ENCODE data around the gene BAD. TPM values are rescaled to one million over a fixed set of nuclear protein-coding genes. Genes with fewer than 3 reads are reported as not detected.

BAD gene
- total RNA-seq, 2 donors from 2014 or later: 51.1 to 85.9 TPM

DNA sequence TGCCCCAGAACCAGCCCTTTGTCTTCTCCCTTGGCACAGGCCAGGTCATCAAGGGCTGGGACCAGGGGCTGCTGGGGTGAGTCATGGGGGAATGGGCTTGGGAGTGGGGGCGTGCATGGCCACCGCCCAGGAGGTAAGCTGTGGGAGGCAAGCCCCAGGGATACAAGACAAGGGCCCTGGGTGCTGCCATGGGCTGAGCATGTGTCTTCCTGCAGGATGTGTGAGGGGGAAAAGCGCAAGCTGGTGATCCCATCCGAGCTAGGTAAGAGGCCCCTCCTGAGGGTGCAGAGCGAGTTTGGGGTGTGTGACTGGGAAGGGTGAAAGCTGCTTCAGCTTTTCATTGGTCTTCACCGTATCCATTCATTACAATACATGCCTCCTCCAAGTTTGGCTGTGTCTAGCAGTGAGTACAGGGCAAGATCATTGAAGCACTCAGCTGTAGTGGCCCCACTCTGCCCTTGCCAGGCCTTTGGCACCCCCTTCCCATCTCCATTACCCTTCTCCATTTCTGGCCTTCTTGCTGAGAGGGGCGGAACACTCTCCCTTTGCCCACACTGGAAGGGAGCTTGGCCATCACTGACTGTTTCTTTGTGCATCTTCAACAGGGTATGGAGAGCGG, 41.1 kb downstream of the BAD start:
- no peaks in the 10 kb centered on the region for H3K36me3 ChIP-seq (replicated peaks in 1 of 2; ENCODE audit: insufficient read depth in 1 of 2, low read depth in 2 of 2)
- peak overlapping the region; percentile 98 to 100 (median 100) for H3K27ac ChIP-seq
- no peak for ATAC-seq
- H3K9me3 ChIP-seq: no peaks in the 10 kb centered on the region
- H3K4me3 ChIP-seq: no peak overlapping the region
- peaks cover 67% of the 10 kb centered on the region for H3K4me1 ChIP-seq
- H3K27me3 ChIP-seq: no peaks in the 10 kb centered on the region
- intact Hi-C loops (cut with DNase I): no loop called here
- WGBS, 2 donors: 74 to 75% methylated on average over 8 of the region's 8 CpGs
- no peak for DNase-seq
- TF ChIP-seq, protein P1, sequence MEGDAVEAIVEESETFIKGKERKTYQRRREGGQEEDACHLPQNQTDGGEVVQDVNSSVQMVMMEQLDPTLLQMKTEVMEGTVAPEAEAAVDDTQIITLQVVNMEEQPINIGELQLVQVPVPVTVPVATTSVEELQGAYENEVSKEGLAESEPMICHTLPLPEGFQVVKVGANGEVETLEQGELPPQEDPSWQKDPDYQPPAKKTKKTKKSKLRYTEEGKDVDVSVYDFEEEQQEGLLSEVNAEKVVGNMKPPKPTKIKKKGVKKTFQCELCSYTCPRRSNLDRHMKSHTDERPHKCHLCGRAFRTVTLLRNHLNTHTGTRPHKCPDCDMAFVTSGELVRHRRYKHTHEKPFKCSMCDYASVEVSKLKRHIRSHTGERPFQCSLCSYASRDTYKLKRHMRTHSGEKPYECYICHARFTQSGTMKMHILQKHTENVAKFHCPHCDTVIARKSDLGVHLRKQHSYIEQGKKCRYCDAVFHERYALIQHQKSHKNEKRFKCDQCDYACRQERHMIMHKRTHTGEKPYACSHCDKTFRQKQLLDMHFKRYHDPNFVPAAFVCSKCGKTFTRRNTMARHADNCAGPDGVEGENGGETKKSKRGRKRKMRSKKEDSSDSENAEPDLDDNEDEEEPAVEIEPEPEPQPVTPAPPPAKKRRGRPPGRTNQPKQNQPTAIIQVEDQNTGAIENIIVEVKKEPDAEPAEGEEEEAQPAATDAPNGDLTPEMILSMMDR (IDR thresholded peaks at IDR 0.05): no peak
- TF ChIP-seq POLR2A (IDR thresholded peaks at IDR 0.05): no peak

DNA sequence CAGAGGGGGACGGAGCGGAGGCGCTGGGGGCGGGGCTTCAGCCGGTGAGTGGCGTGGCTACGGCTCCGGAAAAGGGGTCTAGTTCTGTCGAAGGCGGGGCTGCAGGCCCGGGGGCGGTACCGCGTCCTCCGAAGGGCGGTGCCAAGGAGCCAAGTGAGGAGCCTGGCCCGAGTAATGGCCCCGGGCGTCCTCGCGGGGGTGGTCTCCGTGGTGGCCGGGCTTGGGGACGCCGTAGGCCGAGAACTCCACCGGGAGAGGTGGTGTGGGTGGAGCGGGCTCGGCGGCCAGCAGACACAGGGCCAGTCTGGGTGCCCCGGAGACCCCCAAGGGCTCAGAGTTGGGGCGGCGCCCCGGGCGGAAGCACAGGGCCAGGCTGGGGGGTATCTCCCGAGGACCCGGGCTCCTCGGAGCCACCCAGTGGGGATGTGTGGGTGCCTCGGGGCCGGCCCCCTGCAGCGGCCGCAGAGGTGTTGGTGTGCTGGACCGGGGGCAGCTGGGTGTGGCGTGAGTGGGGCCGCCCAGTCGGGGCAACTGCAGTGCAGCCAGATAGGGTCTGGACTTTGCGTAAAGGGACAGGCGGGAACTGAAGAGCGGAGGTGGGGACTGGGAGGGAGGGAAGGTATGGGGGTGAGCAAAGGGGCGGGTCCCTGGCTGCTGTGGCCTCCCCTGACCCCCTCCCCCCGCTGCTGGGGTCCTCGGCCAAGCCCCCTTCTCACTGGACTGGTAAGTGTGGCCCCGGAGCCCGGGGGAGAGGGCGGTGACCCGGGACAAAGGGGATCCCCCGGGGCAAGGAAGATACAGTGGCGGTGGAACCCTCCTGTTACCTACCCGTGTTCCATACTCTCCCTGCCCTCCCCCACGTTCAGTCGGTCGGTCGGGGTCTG, 42.7 kb downstream of the BAD start:
- WGBS, 2 donors: 0 to 1% methylated on average over 12 to 63 of the region's 63 CpGs
- ATAC-seq (no peak), DNase-seq (peak; percentile 60 to 100 (median 81))
- Histone ChIP-seq H3K9me3 (no peaks in the 10 kb centered on the region), H3K36me3 (replicated peaks in 1 of 2; ENCODE audit: insufficient read depth in 1 of 2, low read depth in 2 of 2) (no peaks in the 10 kb centered on the region), H3K4me1 (peaks cover 71% of the 10 kb centered on the region), H3K4me3 (peak overlapping the region; percentile 78 to 85), H3K27me3 (no peaks in the 10 kb centered on the region), H3K27ac (peak overlapping the region; percentile 98 to 100 (median 100))
- TF ChIP-seq, protein P1 (IDR thresholded peaks at IDR 0.05): no peak
- TF ChIP-seq POLR2A (IDR thresholded peaks at IDR 0.05): peak; percentile 35 to 59 (median 53)
- intact Hi-C loops (cut with DNase I): no loop called here

DNA sequence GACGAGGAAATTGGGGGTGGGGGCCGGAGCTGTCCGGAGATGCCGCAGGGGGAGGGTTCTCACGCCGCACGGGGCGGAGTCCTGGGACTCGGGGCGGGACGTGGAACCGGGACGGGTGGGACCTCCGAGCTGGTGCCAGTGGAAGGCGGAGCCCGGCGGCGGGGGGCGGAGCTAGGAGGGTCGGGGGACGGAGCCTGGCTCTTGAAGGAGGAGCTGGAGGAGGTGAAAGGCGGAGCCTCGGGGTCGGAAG, 43.3 kb downstream of the BAD start:
- WGBS, 2 donors: 0 to 1% methylated on average over 13 to 21 of the region's 24 CpGs

DNA sequence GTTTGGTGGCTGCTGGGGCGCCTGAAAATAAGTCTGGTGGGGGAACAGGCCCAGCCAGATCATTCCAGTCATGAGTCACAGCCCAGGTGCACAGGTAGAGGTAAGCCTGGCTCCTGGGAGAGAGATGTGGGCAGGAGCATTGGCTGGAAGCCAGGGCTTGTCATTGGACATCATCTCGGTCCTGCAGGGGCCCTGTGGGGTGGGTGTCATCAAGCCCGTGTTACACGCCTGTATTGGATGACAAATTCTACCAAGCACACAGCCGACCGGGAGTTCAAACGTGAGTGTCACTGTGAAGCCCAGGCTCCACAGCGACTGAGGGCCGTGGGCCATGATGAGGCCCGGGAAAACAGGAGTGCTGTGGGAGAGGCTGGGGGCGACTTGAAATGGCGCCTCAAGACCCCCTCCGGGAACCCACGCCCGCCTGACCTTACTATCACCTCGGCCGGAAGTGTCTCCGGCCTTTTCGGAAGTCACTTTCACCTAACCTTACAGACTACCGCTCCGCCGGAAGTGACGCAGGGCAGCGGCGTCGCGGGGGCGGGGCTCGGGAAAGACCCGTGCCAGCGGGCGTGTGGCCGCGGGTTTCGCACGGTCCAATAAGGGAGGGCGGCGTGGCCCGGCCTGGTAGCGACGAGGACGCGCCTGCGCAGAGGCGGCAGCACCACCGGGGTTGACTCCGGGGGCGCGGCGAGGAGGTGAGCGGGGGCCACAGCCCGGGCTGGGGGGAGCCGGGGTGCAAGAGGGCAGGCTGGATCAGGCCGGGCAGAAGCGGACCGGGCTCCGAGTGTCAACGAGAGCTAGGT, 43.8 kb downstream of the BAD start, which contains the start of gene FKBP2:
Gene FKBP2, plus strand, starts transcription at position 661 of the 806 bp plus-strand sequence. CDS start 1,293 bp downstream, outside the sequence.
- Histone ChIP-seq H3K36me3 (replicated peaks in 1 of 2; ENCODE audit: insufficient read depth in 1 of 2, low read depth in 2 of 2) (no peaks in the 10 kb centered on the region), H3K27ac (peak within 1 kb of the TSS; percentile 98 to 100 (median 100)), H3K9me3 (no peaks in the 10 kb centered on the region), H3K4me1 (peaks cover 78% of the 10 kb centered on the region), H3K4me3 (peak within 1 kb of the TSS; percentile 78 to 85), H3K27me3 (no peaks in the 10 kb centered on the region)
- ATAC-seq: peak; percentile 72
- intact Hi-C loops (cut with DNase I): no loop called here
- 1 to 5% methylated on average over 14 to 48 of the region's 58 CpGs for WGBS, 2 donors
- peak; percentile 98 for DNase-seq
- TF ChIP-seq, protein P1 (IDR thresholded peaks at IDR 0.05): peak in 2 of 7 experiments; percentile 17 to 23
- peak; percentile 89 to 97 (median 96) for TF ChIP-seq POLR2A (IDR thresholded peaks at IDR 0.05)

More for the DNA sequence above, 43.3 kb downstream of the BAD start:
- H3K27ac ChIP-seq: peak overlapping the region; percentile 98 to 100 (median 100)
- peak in 2 of 4 donors; percentile 100 for DNase-seq
- peak overlapping the region; percentile 6 to 53 for H3K4me3 ChIP-seq
- no peaks in the 10 kb centered on the region for H3K9me3 ChIP-seq
- TF ChIP-seq, protein P1 (IDR thresholded peaks at IDR 0.05): no peak
- TF ChIP-seq POLR2A (IDR thresholded peaks at IDR 0.05): no peak
- H3K4me1 ChIP-seq: peaks cover 73% of the 10 kb centered on the region
- no peaks in the 10 kb centered on the region for H3K27me3 ChIP-seq
- intact Hi-C loops (cut with DNase I): no loop called here
- no peaks in the 10 kb centered on the region for H3K36me3 ChIP-seq (replicated peaks in 1 of 2; ENCODE audit: insufficient read depth in 1 of 2, low read depth in 2 of 2)
- ATAC-seq: peak; percentile 80

Data from body of pancreas (tissue), 4 donors.